Testis (tissue), 2 donors: ENCODE measurements around the gene GATA6.

Experiments
- POLR2A ChIP-seq: fragments of 450-650 bp; IDR thresholded peaks from one replicate; pipeline ENCODE4 v1.6.1; 2017; ENCODE audit warnings: antibody characterized with exemption, mild to moderate bottlenecking, moderate library complexity
- TF ChIP-seq, protein P1 (sequence below), 3 experiments: fragments of 450-650 bp in 2 of 3; fragments of 200-600 bp in 1 of 3; sonication (generic) in 1 of 3; IDR thresholded peaks; one replicate each; pipeline ENCODE4 v1.5.1; 2016 to 2019; ENCODE audit warnings: antibody characterized with exemption in 3 of 3, mild to moderate bottlenecking in 2 of 3, moderate library complexity in 1 of 3

GRCh38 chr18:22210311-22210754 is 40.9 kb downstream of the GATA6 start:
- TF ChIP-seq POLR2A = no peak
- TF ChIP-seq, protein P1, sequence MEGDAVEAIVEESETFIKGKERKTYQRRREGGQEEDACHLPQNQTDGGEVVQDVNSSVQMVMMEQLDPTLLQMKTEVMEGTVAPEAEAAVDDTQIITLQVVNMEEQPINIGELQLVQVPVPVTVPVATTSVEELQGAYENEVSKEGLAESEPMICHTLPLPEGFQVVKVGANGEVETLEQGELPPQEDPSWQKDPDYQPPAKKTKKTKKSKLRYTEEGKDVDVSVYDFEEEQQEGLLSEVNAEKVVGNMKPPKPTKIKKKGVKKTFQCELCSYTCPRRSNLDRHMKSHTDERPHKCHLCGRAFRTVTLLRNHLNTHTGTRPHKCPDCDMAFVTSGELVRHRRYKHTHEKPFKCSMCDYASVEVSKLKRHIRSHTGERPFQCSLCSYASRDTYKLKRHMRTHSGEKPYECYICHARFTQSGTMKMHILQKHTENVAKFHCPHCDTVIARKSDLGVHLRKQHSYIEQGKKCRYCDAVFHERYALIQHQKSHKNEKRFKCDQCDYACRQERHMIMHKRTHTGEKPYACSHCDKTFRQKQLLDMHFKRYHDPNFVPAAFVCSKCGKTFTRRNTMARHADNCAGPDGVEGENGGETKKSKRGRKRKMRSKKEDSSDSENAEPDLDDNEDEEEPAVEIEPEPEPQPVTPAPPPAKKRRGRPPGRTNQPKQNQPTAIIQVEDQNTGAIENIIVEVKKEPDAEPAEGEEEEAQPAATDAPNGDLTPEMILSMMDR (IDR thresholded peaks at IDR 0.05) = no peak
